Tibial nerve (tissue), 3 donors: Measurements from ENCODE around the gene MAGED2.

Experiments
- POLR2A ChIP-seq, 2 donors: fragments of 450-650 bp; IDR thresholded peaks; one replicate each; pipeline ENCODE4 v1.6.1; 2017; ENCODE audit warnings: antibody characterized with exemption in 2 of 2, mild to moderate bottlenecking in 2 of 2, moderate library complexity in 2 of 2
- TF ChIP-seq, protein P1 (sequence below), 5 experiments: fragments of 200-600 bp in 3 of 5; fragments of 450-650 bp in 2 of 5; sonication (generic) in 3 of 5; IDR thresholded peaks; one replicate each; pipeline ENCODE4 v1.5.1; 2016 to 2019; ENCODE audit warnings: antibody characterized with exemption in 5 of 5, mild to moderate bottlenecking in 3 of 5, moderate library complexity in 2 of 5

GRCh38 chrX:54817220-54817820, 9.8 kb downstream of the MAGED2 start:
- TF ChIP-seq, protein P1, sequence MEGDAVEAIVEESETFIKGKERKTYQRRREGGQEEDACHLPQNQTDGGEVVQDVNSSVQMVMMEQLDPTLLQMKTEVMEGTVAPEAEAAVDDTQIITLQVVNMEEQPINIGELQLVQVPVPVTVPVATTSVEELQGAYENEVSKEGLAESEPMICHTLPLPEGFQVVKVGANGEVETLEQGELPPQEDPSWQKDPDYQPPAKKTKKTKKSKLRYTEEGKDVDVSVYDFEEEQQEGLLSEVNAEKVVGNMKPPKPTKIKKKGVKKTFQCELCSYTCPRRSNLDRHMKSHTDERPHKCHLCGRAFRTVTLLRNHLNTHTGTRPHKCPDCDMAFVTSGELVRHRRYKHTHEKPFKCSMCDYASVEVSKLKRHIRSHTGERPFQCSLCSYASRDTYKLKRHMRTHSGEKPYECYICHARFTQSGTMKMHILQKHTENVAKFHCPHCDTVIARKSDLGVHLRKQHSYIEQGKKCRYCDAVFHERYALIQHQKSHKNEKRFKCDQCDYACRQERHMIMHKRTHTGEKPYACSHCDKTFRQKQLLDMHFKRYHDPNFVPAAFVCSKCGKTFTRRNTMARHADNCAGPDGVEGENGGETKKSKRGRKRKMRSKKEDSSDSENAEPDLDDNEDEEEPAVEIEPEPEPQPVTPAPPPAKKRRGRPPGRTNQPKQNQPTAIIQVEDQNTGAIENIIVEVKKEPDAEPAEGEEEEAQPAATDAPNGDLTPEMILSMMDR (IDR thresholded peaks at IDR 0.05), result no peak
- TF ChIP-seq POLR2A (IDR thresholded peaks at IDR 0.05), result no peak
